CD4-positive, CD25-positive, alpha-beta regulatory T cell (primary cell): ENCODE measurements around the gene REPIN1. TPM values are rescaled to one million over a fixed set of nuclear protein-coding genes. Genes with fewer than 3 reads are reported as not detected.

Experiments
- ATAC-seq, 2 donors: fragments of 150-1000 bp; cut with Tn5 transposase; one replicate each; pipeline ENCODE4 v1.10.0; 2021; ENCODE audit warnings: low read depth in 2 of 2, moderate number of reproducible peaks in 2 of 2, moderate library complexity in 1 of 2
- DNase-seq, 3 donors: peaks; one replicate each; pipeline versions ENCODE4 v3.0.0 to v3.0.0-alpha.2; 2012 to 2022; ENCODE audit warnings: mixed read lengths in 1 of 3
- H3K27ac ChIP-seq: one replicate; pipeline ENCODE4 v1.7.0; 2013; ENCODE audit warnings: mild to moderate bottlenecking, low read length; ENCODE audit not compliant: insufficient read depth, poor library complexity, severe bottlenecking
- H3K27me3 ChIP-seq: one replicate; pipeline ENCODE4 v1.7.0; 2013; ENCODE audit warnings: low read length; ENCODE audit not compliant: control insufficient read depth, insufficient read depth
- H3K36me3 ChIP-seq: one replicate; pipeline ENCODE4 v1.7.0; 2013; ENCODE audit warnings: mild to moderate bottlenecking, low read length, moderate library complexity; ENCODE audit not compliant: control insufficient read depth, insufficient read depth
- H3K4me1 ChIP-seq: 2 replicates; pipeline ENCODE4 v1.7.0; 2013; ENCODE audit warnings: mild to moderate bottlenecking, low read length; ENCODE audit not compliant: insufficient read depth, control insufficient read depth, poor library complexity, severe bottlenecking
- H3K4me3 ChIP-seq: one replicate; pipeline ENCODE4 v1.7.0; 2013; ENCODE audit warnings: low read depth, mild to moderate bottlenecking, low read length, moderate library complexity
- H3K9me3 ChIP-seq, 2 experiments: 1 replicate in 1 of 2; 2 replicates in 1 of 2; pipeline ENCODE4 v1.7.0; 2013; ENCODE audit warnings: low read length in 2 of 2, mild to moderate bottlenecking in 1 of 2, moderate library complexity in 1 of 2; ENCODE audit not compliant: control insufficient read depth in 2 of 2
- H3K27ac Mint-ChIP-seq, 3 donors: one replicate each; pipeline ENCODE4 v1.8.0; 2020 to 2022; ENCODE audit warnings: mild to moderate bottlenecking in 3 of 3, mixed read lengths in 3 of 3, moderate library complexity in 2 of 3
- H3K27me3 Mint-ChIP-seq: one replicate; pipeline ENCODE4 v1.8.0; 2022; ENCODE audit warnings: mild to moderate bottlenecking, mixed read lengths
- H3K36me3 Mint-ChIP-seq: one replicate; pipeline ENCODE4 v1.8.0; 2020; ENCODE audit warnings: mixed read lengths
- H3K4me1 Mint-ChIP-seq, 4 donors: one replicate each; pipeline ENCODE4 v1.8.0; 2020 to 2022; ENCODE audit warnings: mixed read lengths in 4 of 4, mild to moderate bottlenecking in 1 of 4
- H3K4me3 Mint-ChIP-seq, 4 donors: one replicate each; pipeline ENCODE4 v1.8.0; 2020 to 2022; ENCODE audit warnings: mild to moderate bottlenecking in 4 of 4, mixed read lengths in 4 of 4, moderate library complexity in 3 of 4
- H3K9me3 Mint-ChIP-seq, 7 donors: one replicate each; pipeline ENCODE4 v1.8.0; 2020 to 2022; ENCODE audit warnings: mixed read lengths in 7 of 7, mild to moderate bottlenecking in 3 of 7, moderate library complexity in 2 of 7
- polyA plus RNA-seq, 4 donors: library from polyadenylated mRNA; unstranded; fragments of 300-500 nt; fragmentation: Illumina TruSeq; gene quantifications; one replicate each; pipeline ENCODE4 v1.2.3, GENCODE V29; 2021
- total RNA-seq: library from RNA; stranded (reverse); gene quantifications from one replicate; pipeline ENCODE4 v1.2.3, GENCODE V29; 2022

The REPIN1 gene
- total and polyA plus RNA-seq, 5 donors from 2014 or later, result 22.5 to 40.3 (median 29.7) TPM

DNA sequence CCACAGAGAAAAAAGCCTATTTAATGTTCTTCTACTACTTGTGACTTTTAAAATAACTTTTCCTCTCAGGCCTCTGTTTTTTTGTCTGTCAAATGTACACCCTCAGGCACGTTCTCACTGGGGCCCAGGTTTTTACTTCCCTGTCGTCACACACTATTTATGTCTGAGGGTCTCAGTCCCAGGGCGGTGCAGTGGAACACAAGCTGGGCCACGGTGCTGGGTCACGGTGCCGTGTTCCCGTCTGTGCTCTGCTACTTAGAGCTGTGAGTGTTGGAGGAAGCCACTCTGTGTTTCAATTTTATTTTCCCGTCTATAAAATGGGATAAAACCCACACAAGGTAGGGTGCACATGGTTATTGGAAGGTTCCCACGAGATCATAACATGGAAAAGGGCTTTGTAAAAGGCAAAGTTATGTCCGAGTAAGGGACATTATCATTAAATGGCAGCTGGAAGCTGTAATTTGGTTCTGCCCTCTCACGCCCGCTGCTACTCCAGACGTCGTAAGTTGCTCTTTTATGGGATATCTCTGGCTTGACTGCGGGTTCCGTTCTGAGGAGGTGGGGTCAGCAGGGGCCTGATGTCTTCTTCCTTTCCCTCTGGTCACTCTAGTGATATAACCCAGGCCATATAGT lies 35.7 kb downstream of the REPIN1 start:
- Histone ChIP-seq H3K4me3 (peak overlapping the region; percentile 83), H3K4me1 (peaks cover 33% of the 10 kb centered on the region), H3K27ac (peak overlapping the region; percentile 84), H3K27me3 (no peaks in the 10 kb centered on the region), H3K36me3 (peaks cover 5% of the 10 kb centered on the region), H3K9me3 (no peaks in the 10 kb centered on the region)
- H3K4me1 Mint-ChIP-seq, result peaks cover 0 to 46% (median 30%) of the 10 kb centered on the region in 4 donors
- peaks cover 9% of the 10 kb centered on the region for H3K27me3 Mint-ChIP-seq
- peaks cover 12% of the 10 kb centered on the region for H3K36me3 Mint-ChIP-seq
- H3K4me3 Mint-ChIP-seq, result peak overlapping the region; percentile 72 to 99 (median 94)
- ATAC-seq (no peak), DNase-seq (peak in 1 of 3 donors; percentile 33)
- peaks cover 0 to 1% (median 0%) of the 10 kb centered on the region in 7 donors for H3K9me3 Mint-ChIP-seq
- H3K27ac Mint-ChIP-seq, result peak overlapping the region; percentile 82 to 95 (median 85)

DNA sequence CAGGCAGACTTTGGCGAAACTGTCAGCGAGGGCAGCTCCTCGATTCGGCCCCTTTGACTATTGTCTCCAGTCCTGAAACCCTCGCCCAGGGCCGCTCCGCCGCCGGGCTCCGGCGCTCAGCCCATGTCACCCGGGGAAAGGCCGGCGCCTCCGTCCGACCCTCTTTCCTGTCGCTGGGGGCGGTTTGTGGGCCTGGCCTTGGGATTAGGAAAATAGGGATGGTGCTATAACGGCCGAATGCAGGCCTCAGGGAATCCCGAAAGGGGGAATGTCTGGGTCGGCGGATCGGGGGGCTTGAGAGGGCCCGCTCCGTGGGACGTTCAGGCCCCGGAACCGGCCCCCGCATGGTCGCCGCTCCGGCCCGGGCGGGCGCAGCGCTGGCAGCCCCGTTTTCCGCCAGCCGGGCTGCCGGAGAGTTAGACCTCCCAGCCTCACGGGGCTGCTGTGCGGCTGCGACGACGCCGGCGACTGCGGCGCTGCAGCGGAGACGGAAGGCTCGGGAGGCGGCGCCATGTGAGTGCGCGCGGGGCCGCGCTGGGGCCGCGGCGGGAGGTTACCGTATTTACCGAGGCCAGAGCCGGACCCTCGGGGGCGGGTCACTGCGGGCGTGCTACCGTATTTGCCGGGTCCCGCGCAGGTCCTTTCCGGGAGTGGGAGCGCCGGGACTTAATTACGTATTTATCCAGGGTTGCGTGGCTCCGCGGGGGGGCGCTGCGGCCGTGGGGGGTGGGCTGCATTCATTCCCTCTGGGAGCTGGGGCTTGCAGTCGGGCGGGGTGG lies 36.4 kb downstream of the REPIN1 start:
- Histone ChIP-seq H3K27ac (peak overlapping the region; percentile 84), H3K9me3 (no peaks in the 10 kb centered on the region), H3K27me3 (no peaks in the 10 kb centered on the region), H3K4me3 (peak overlapping the region; percentile 83), H3K36me3 (peaks cover 11% of the 10 kb centered on the region), H3K4me1 (peaks cover 33% of the 10 kb centered on the region)
- DNase-seq, result peak; percentile 70 to 89 (median 76)
- ATAC-seq, result peak; percentile 78
- Mint-ChIP-seq H3K4me3 (peak overlapping the region; percentile 72 to 99 (median 94)), H3K36me3 (peaks cover 12% of the 10 kb centered on the region), H3K4me1 (peaks cover 0 to 49% (median 30%) of the 10 kb centered on the region in 4 donors), H3K9me3 (peaks cover 0 to 1% (median 0%) of the 10 kb centered on the region in 7 donors), H3K27ac (peak overlapping the region; percentile 91 to 99 (median 96)), H3K27me3 (peaks cover 9% of the 10 kb centered on the region)

DNA sequence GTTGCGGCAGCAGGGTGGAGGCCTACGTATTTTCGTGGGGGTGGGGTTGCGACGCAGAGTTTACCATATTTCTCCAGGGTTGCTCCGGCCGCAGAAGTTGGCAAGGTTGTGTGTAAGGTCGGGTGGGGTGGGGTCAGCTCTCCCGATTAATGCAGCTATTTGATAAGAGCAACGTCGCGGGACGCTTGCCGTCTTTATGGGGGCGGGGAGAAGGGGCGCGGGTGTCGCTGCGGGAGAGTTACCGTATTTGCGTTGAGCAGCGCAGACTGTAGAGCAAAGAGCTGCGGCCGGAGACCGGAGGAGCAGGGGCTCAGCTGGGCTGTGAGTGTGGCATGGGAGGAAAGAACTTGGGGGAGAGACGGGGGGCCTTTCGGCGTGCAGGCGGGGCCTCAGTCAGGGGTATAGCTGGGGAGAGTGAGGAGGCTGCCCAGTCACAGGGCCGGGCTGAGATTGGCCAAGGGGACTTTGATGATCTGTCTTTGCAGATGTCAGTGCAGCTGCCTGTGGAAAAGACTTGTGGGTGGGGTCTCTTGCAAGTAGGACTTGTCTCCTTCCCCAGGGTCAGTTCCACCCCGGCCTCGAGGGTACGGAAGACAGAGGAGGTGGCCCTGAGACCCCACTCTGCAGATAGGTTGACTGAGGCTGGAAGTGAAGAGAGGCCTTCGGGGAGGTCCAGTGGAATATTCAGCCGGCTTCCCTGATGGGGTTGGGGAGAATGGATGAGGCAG lies 37.1 kb downstream of the REPIN1 start:
- Mint-ChIP-seq H3K4me3 (peak overlapping the region; percentile 72 to 99 (median 94)), H3K36me3 (peaks cover 13% of the 10 kb centered on the region), H3K9me3 (peaks cover 0 to 1% (median 0%) of the 10 kb centered on the region in 7 donors), H3K4me1 (peaks cover 0 to 49% (median 30%) of the 10 kb centered on the region in 4 donors), H3K27ac (peak overlapping the region; percentile 91 to 99 (median 96)), H3K27me3 (peaks cover 9% of the 10 kb centered on the region)
- ATAC-seq, result peak; percentile 10 to 20
- Histone ChIP-seq H3K27me3 (no peaks in the 10 kb centered on the region), H3K9me3 (no peaks in the 10 kb centered on the region), H3K36me3 (peaks cover 18% of the 10 kb centered on the region), H3K4me1 (peaks cover 33% of the 10 kb centered on the region), H3K27ac (peak overlapping the region; percentile 84), H3K4me3 (peak overlapping the region; percentile 82)
- no peak for DNase-seq

DNA sequence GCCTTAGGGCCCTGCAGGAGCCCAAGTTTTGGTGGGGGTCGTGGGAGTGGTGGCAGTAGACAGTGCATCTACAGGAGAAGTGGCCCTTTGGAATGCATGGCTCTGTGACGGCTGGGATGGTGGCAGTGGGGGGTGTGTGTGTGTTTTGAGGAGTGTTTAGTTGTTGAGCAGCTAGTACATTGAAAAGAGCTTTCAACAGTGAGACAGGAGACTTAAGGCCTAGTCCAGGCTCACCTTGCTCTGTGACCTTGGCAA lies 37.6 kb downstream of the REPIN1 start:
- Histone ChIP-seq H3K4me1 (peaks cover 33% of the 10 kb centered on the region), H3K36me3 (peaks cover 20% of the 10 kb centered on the region), H3K9me3 (no peaks in the 10 kb centered on the region), H3K27ac (peak overlapping the region; percentile 84), H3K27me3 (no peaks in the 10 kb centered on the region), H3K4me3 (peak overlapping the region; percentile 82)
- Mint-ChIP-seq H3K4me1 (peaks cover 0 to 49% (median 30%) of the 10 kb centered on the region in 4 donors), H3K9me3 (peaks cover 0 to 1% (median 0%) of the 10 kb centered on the region in 7 donors), H3K36me3 (peaks cover 17% of the 10 kb centered on the region), H3K27me3 (peaks cover 9% of the 10 kb centered on the region), H3K27ac (peak overlapping the region; percentile 91 to 99 (median 96)), H3K4me3 (peak overlapping the region; percentile 72 to 99 (median 94))
- DNase-seq (peak in 2 of 3 donors; percentile 10 to 50), ATAC-seq (peak in 1 of 2 donors; percentile 15)

DNA sequence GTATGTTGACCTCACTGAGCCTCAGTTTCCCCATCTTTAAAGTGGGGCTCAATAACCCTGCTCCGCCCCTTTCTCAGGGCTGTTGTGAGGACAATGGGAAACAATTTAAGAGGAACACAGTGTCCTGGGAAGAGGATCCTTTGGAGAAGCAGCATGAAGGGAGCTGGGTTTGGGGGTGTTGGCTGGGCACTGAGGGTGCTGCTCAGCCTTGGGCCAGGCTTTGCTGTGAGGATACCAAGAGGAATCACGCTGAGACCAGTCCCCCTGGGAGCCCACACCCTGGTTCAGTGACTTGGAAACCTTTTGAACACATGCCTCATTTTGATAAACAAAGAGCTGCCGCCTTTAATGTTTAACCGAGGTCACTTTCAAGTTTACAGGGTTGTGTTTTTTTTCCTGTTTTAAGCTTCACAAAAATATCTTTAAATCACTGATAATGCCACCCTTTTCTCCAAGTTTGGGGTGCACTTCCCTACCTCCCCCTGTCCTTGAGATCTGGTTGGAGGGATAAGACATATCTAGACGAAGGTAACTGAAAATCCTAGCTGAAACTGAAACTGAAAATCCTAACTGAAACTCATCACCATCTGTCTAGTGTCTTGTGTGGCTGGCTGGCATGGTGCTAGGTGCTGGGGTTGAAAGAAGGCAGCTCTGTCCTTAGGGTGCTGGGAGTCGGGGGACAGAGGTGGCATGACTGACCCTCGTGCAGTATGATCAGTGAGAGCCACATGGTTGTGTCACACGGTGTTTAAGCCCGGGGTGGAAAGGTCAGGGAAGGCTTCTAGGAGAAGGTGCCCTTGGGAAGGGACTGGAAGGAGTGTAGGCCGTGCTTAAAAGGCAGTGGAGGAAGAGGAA lies 38.2 kb downstream of the REPIN1 start:
- H3K9me3 Mint-ChIP-seq, result peaks cover 0 to 1% (median 0%) of the 10 kb centered on the region in 7 donors
- Histone ChIP-seq H3K27me3 (no peaks in the 10 kb centered on the region), H3K36me3 (peaks cover 20% of the 10 kb centered on the region), H3K4me3 (peak overlapping the region; percentile 82), H3K9me3 (no peaks in the 10 kb centered on the region), H3K27ac (peak overlapping the region; percentile 84), H3K4me1 (peaks cover 33% of the 10 kb centered on the region)
- DNase-seq (peak in 2 of 3 donors; percentile 48 to 85), ATAC-seq (peak; percentile 38 to 44)
- H3K27ac Mint-ChIP-seq, result peak overlapping the region; percentile 91 to 99 (median 96)
- peak overlapping the region; percentile 72 to 99 (median 94) for H3K4me3 Mint-ChIP-seq
- H3K27me3 Mint-ChIP-seq, result peaks cover 9% of the 10 kb centered on the region
- H3K36me3 Mint-ChIP-seq, result peaks cover 22% of the 10 kb centered on the region
- peaks cover 0 to 49% (median 30%) of the 10 kb centered on the region in 4 donors for H3K4me1 Mint-ChIP-seq

DNA sequence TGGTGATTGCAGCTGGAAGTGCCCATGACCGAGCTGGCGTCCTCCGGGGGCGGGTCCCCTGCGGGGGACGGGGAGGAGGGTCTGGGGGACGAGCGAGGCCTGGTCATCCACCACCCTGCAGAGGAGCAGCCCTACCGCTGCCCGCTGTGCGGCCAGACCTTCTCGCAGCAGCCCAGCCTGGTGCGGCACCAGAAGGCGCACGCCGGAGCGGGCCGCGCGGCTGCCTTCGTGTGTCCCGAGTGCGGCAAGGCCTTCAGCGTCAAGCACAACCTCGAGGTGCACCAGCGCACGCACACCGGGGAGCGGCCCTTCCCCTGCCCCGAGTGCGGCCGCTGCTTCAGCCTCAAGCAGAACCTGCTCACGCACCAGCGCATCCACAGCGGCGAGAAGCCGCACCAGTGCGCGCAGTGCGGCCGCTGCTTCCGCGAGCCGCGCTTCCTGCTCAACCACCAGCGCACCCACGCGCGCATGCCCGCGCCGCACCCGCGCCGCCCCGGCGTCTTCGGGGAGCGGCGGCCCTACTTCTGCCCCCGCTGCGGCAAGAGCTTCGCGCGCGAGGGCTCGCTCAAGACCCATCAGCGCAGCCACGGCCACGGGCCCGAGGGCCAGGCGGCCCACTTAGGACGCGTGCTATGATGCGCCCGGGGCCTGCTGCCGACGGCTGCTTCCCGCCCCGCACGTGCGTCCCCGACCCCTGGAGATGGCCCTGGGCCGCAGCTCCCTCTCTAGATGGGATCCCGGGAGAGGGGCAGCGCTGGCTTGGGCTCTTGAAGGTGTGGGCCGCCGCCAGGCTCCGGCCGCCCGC lies 39.2 kb downstream of the REPIN1 start:
- ATAC-seq (no peak), DNase-seq (no peak)
- H3K36me3 ChIP-seq, result peaks cover 20% of the 10 kb centered on the region
- H3K27ac ChIP-seq, result peak overlapping the region; percentile 84
- Mint-ChIP-seq H3K27me3 (peaks cover 9% of the 10 kb centered on the region), H3K27ac (peak overlapping the region in 1 of 3 donors; percentile 43), H3K4me1 (peaks cover 0 to 44% (median 29%) of the 10 kb centered on the region in 4 donors), H3K36me3 (peaks cover 23% of the 10 kb centered on the region), H3K9me3 (peaks cover 0 to 1% (median 0%) of the 10 kb centered on the region in 7 donors), H3K4me3 (no peak overlapping the region)
- peaks cover 33% of the 10 kb centered on the region for H3K4me1 ChIP-seq
- H3K27me3 ChIP-seq, result no peaks in the 10 kb centered on the region
- no peak overlapping the region for H3K4me3 ChIP-seq
- H3K9me3 ChIP-seq, result no peaks in the 10 kb centered on the region
